GM10248 (cell line): ENCODE data around the gene RRAS2.

Experiments
- CTCF ChIA-PET: fragments of 300-600 bp; sonication (Branson Sonifier 250); formaldehyde crosslinking; extraction: SDS; loops from one replicate; lab custom pipeline; 2021; ENCODE audit warnings: antibody characterized with exemption; lab: Yijun Ruan, JAX
- POLR2A ChIA-PET: fragments of 350-650 bp; sonication (Branson Sonifier 250); formaldehyde crosslinking; extraction: SDS; loops from one replicate; lab custom pipeline; 2020; ENCODE audit warnings: antibody characterized with exemption; lab: Yijun Ruan, JAX
- DNase-seq: peaks from one replicate; pipeline ENCODE4 v3.0.0; 2012; ENCODE audit errors: extremely low spot score
- CTCF ChIP-seq: IDR thresholded peaks from 2 replicates; pipeline ENCODE4 v1.5.1; 2012; ENCODE audit warnings: mild to moderate bottlenecking, low read depth; ENCODE audit errors: extremely low read depth, missing control alignments, control extremely low read depth

Gene RRAS2

DNA sequence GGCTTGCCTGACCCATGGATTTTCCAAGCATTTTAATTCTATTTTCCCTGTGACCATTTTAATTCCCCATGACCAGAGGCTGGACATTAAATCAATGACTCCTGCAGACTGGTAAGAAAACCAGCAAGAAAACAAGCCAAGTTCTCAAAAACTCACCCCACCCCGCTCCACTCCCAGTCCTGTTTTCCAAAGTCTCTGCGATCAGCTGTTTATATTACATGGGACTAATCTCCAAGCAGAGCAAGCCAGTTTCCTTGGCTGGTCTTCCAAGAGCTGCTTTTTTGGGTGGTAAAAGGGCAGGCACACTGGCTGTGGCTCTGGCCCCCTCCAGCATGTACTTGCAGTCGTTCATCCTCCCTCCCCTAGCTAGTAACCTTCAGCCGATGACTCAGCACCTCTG, 97.9 kb downstream of the RRAS2 start:
- ChIA-PET CTCF (interaction anchor here (1.1 to 1.2 kb wide), 2 partner anchors 11 to 47 kb away, joined by 4 to 5 read pairs; no protein-coding TSS in a partner anchor), POLR2A (no interaction called here)
- no peak for TF ChIP-seq CTCF
- no peak for DNase-seq

DNA sequence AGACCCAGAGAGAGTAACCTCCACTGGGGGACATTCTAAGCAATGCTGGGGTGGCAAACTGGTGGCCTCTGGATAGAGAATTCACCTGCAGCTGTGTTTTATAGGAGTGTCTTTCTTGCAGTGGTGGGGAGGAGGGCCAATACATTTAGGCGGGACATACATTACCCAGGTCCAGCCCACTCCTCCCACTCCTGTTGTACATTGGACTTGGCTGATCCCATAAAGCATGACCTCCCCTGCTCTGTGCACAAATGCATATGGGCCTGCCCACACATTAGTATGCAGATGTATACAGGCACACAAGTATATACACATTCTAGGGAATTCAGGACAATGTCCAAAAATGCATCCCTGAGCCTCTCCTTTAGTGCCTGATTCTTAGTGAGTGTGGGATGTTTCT, 99.1 kb downstream of the RRAS2 start:
- CTCF ChIA-PET = no interaction called here
- no peak for DNase-seq
- POLR2A ChIA-PET = no interaction called here
- TF ChIP-seq CTCF = no peak

GRCh38 chr11:14259186-14259784, 99.7 kb downstream of the RRAS2 start:
- CTCF ChIA-PET = interaction anchor here (0.8 to 1.3 kb wide), 2 partner anchors 9 to 42 kb away, joined by 5 to 6 read pairs; no protein-coding TSS in a partner anchor
- TF ChIP-seq CTCF = no peak
- POLR2A ChIA-PET = no interaction called here
- no peak for DNase-seq

- ChIA-PET CTCF (interaction anchor here (0.8 to 1.3 kb wide), 4 partner anchors 8 to 165 kb away, joined by 3 to 6 read pairs (median 4); no protein-coding TSS in a partner anchor), POLR2A (no interaction called here)
- DNase-seq = no peak
- no peak for TF ChIP-seq CTCF
Measured at GRCh38 chr11:14258221-14258935, 100.6 kb downstream of the RRAS2 start.

- POLR2A ChIA-PET = no interaction called here
- CTCF ChIA-PET = interaction anchor here (1.3 kb wide), 1 partner anchor 768 kb away, joined by 3 read pairs; no protein-coding TSS in a partner anchor
Measured at GRCh38 chr11:14255238-14255534, 103.8 kb downstream of the RRAS2 start.

More at GRCh38 chr11:14255238-14255534, 103.8 kb downstream of the RRAS2 start:
- no peak for TF ChIP-seq CTCF
- no peak for DNase-seq
